GM23338 (cell line): ENCODE results near the gene CENPA. TPM values are rescaled to one million over a fixed set of nuclear protein-coding genes. Genes with fewer than 3 reads are reported as not detected.

ENCODE experiments used
- ATAC-seq: fragments of 200-7000 bp; cut with Tn5 transposase; 3 replicates; pipeline ENCODE4 v1.9.1; 2020
- DNase-seq: peaks from one replicate; pipeline ENCODE4 v3.0.0-alpha.2; 2015; ENCODE audit warnings: low spot score
- H2AFZ ChIP-seq: fragments of 200-600 bp; sonication (generic); 2 replicates; pipeline ENCODE4 v1.8.0; 2016; ENCODE audit warnings: antibody characterized with exemption, mild to moderate bottlenecking, moderate library complexity
- H3F3A ChIP-seq: fragments of 200-600 bp; sonication (generic); replicated peaks from 2 replicates; pipeline ENCODE4 v1.8.0; 2017; ENCODE audit warnings: antibody characterized with exemption, mixed run types, low read depth
- H3K27ac ChIP-seq: fragments of 200-600 bp; sonication (generic); 2 replicates; pipeline ENCODE4 v1.6.1; 2016; ENCODE audit warnings: low read depth
- H3K27me3 ChIP-seq: fragments of 200-600 bp; sonication (generic); 2 replicates; pipeline ENCODE4 v1.8.0; 2016; ENCODE audit warnings: mild to moderate bottlenecking, mixed run types, moderate library complexity; ENCODE audit not compliant: insufficient read depth
- H3K36me3 ChIP-seq: fragments of 200-600 bp; sonication (generic); 2 replicates; pipeline ENCODE4 v1.8.0; 2016; ENCODE audit warnings: mild to moderate bottlenecking; ENCODE audit not compliant: insufficient read depth
- H3K4me1 ChIP-seq: fragments of 200-600 bp; sonication (generic); 2 replicates; pipeline ENCODE4 v1.8.0; 2016; ENCODE audit warnings: mild to moderate bottlenecking, moderate library complexity; ENCODE audit not compliant: insufficient read depth
- H3K4me2 ChIP-seq: fragments of 200-600 bp; sonication (generic); 2 replicates; pipeline ENCODE4 v1.7.1; 2017; ENCODE audit warnings: mixed run types
- H3K4me3 ChIP-seq: fragments of 200-600 bp; sonication (generic); 2 replicates; pipeline ENCODE4 v1.6.1; 2016; ENCODE audit warnings: mixed run types
- H3K79me2 ChIP-seq: fragments of 200-600 bp; sonication (generic); replicated peaks from 2 replicates; pipeline ENCODE4 v1.8.0; 2017; ENCODE audit warnings: mild to moderate bottlenecking; ENCODE audit not compliant: insufficient read depth
- H3K9me2 ChIP-seq: fragments of 200-600 bp; sonication (generic); 2 replicates; pipeline ENCODE4 v1.8.0; 2017; ENCODE audit not compliant: insufficient read depth
- H4K20me1 ChIP-seq: fragments of 200-600 bp; sonication (generic); replicated peaks from 2 replicates; pipeline ENCODE4 v1.8.0; 2017; ENCODE audit warnings: mild to moderate bottlenecking; ENCODE audit not compliant: insufficient read depth
- H3K27ac Mint-ChIP-seq: 2 replicates; pipeline ENCODE4 v1.8.0; 2020; ENCODE audit warnings: inconsistent platforms, mild to moderate bottlenecking, moderate library complexity, mixed read lengths
- H3K27me3 Mint-ChIP-seq: 3 replicates; pipeline ENCODE4 v1.8.0; 2022; ENCODE audit warnings: low read depth, mild to moderate bottlenecking, moderate library complexity, mixed read lengths, inconsistent platforms; ENCODE audit not compliant: insufficient read depth, poor library complexity
- H3K36me3 Mint-ChIP-seq: 3 replicates; pipeline ENCODE4 v1.8.0; 2021; ENCODE audit warnings: low read depth, mild to moderate bottlenecking, inconsistent platforms, moderate library complexity, mixed read lengths
- H3K4me1 Mint-ChIP-seq: 3 replicates; pipeline ENCODE4 v1.8.0; 2020; ENCODE audit warnings: mild to moderate bottlenecking, inconsistent platforms, mixed read lengths
- H3K4me3 Mint-ChIP-seq: 3 replicates; pipeline ENCODE4 v1.8.0; 2021; ENCODE audit warnings: moderate library complexity, mild to moderate bottlenecking, inconsistent platforms, mixed read lengths
- H3K9me3 Mint-ChIP-seq: 3 replicates; pipeline ENCODE4 v1.8.0; 2020; ENCODE audit warnings: moderate library complexity, mild to moderate bottlenecking, inconsistent platforms, mixed read lengths
- CREB1 ChIP-seq: fragments of 250-450 bp; sonication (Bioruptor Pico); IDR thresholded peaks from 2 replicates; pipeline ENCODE4 v1.5.0; 2020; ENCODE audit warnings: low read depth, mild to moderate bottlenecking, moderate library complexity
- EZH2 ChIP-seq: fragments of 200-600 bp; sonication (generic); IDR thresholded peaks from one replicate; pipeline ENCODE4 v1.8.0; 2017; ENCODE audit warnings: antibody characterized with exemption, mild to moderate bottlenecking, low read depth; ENCODE audit not compliant: unreplicated experiment
- STAT1 ChIP-seq: IDR thresholded peaks from one replicate; pipeline ENCODE4 v1.6.1; 2016; ENCODE audit warnings: antibody characterized with exemption; ENCODE audit not compliant: unreplicated experiment
- ZNF331 ChIP-seq: fragments of 250-450 bp; sonication (Bioruptor Pico); IDR thresholded peaks from 2 replicates; pipeline ENCODE4 v1.5.0; 2020; ENCODE audit warnings: low read depth, mild to moderate bottlenecking, moderate library complexity
- polyA plus RNA-seq: library from polyadenylated mRNA; unstranded; fragments of >200 nt; fragmentation: Nextera tagmentation; extraction: Ambion mirVana; gene quantifications from 2 replicates; pipeline ENCODE4 v1.2.1, GENCODE V29; 2016
- total RNA-seq: library from RNA; depleted of rRNA; stranded (reverse); fragments of >200 nt; shearing (Covaris generic); gene quantifications from 2 replicates; pipeline ENCODE4 v1.2.3, GENCODE V29; 2014
- TF ChIP-seq, protein P1 (sequence below): IDR thresholded peaks from one replicate; pipeline ENCODE4 v1.6.1; 2018; ENCODE audit warnings: antibody characterized with exemption; ENCODE audit not compliant: unreplicated experiment
- TF ChIP-seq, protein P2 (sequence below), 2 experiments: fragments of 200-600 bp in 1 of 2; sonication (generic) in 1 of 2; conservative IDR thresholded peaks; 2 replicates each; pipeline versions ENCODE4 v1.5.1 to v1.6.1; 2016 to 2017; ENCODE audit warnings: antibody characterized with exemption in 2 of 2, low read depth in 2 of 2, mild to moderate bottlenecking in 2 of 2, moderate library complexity in 1 of 2

Gene CENPA
- total and polyA plus RNA-seq, 2 experiments from 2014 or later, result 16.8 to 24.2 TPM

DNA sequence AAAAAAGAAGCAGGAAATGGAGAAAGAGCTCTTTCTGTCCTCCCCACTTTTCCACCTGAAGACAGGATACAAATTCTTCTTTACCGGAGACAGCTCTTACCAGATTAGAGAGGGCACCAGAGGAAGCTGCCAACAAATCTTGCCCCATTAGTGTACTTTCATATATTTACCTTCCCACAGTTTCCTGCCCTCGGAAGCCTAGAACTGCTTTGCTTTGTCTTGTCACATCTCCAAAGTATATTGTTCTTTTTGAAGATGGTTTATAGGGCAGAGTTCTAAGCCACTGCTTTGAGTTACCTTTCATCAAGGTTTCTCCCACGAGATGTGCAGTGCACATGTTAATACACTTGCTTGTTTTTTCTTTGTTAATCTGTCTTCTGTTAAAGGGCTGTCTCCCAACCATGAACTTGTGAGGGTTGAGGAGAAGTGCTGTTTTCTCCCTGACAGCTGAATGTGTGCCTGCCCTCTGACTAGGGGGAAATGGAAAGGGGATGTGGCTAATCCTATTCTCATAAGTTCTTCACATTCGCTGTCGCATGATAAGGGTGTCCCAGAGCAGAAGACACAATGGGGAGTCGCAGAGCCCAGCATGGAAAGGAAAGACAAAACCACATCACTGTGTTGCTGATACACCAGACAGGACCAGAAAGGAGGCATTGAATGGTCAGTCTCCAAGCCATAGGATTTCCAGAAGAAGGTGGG lies 24.2 kb downstream of the CENPA start (continued):
- TF ChIP-seq, protein P1, sequence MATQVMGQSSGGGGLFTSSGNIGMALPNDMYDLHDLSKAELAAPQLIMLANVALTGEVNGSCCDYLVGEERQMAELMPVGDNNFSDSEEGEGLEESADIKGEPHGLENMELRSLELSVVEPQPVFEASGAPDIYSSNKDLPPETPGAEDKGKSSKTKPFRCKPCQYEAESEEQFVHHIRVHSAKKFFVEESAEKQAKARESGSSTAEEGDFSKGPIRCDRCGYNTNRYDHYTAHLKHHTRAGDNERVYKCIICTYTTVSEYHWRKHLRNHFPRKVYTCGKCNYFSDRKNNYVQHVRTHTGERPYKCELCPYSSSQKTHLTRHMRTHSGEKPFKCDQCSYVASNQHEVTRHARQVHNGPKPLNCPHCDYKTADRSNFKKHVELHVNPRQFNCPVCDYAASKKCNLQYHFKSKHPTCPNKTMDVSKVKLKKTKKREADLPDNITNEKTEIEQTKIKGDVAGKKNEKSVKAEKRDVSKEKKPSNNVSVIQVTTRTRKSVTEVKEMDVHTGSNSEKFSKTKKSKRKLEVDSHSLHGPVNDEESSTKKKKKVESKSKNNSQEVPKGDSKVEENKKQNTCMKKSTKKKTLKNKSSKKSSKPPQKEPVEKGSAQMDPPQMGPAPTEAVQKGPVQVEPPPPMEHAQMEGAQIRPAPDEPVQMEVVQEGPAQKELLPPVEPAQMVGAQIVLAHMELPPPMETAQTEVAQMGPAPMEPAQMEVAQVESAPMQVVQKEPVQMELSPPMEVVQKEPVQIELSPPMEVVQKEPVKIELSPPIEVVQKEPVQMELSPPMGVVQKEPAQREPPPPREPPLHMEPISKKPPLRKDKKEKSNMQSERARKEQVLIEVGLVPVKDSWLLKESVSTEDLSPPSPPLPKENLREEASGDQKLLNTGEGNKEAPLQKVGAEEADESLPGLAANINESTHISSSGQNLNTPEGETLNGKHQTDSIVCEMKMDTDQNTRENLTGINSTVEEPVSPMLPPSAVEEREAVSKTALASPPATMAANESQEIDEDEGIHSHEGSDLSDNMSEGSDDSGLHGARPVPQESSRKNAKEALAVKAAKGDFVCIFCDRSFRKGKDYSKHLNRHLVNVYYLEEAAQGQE, result no peak
- TF ChIP-seq EZH2, result no peak
- no peak for TF ChIP-seq ZNF331 (CRISPR knock-in tag)
- no peak for TF ChIP-seq STAT1
- TF ChIP-seq, protein P2, sequence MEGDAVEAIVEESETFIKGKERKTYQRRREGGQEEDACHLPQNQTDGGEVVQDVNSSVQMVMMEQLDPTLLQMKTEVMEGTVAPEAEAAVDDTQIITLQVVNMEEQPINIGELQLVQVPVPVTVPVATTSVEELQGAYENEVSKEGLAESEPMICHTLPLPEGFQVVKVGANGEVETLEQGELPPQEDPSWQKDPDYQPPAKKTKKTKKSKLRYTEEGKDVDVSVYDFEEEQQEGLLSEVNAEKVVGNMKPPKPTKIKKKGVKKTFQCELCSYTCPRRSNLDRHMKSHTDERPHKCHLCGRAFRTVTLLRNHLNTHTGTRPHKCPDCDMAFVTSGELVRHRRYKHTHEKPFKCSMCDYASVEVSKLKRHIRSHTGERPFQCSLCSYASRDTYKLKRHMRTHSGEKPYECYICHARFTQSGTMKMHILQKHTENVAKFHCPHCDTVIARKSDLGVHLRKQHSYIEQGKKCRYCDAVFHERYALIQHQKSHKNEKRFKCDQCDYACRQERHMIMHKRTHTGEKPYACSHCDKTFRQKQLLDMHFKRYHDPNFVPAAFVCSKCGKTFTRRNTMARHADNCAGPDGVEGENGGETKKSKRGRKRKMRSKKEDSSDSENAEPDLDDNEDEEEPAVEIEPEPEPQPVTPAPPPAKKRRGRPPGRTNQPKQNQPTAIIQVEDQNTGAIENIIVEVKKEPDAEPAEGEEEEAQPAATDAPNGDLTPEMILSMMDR (conservative IDR thresholded peaks at IDR 0.05; ENCODE audit: low read depth in 2 of 2), result no peak
- no peak for TF ChIP-seq CREB1 (CRISPR knock-in tag)

DNA sequence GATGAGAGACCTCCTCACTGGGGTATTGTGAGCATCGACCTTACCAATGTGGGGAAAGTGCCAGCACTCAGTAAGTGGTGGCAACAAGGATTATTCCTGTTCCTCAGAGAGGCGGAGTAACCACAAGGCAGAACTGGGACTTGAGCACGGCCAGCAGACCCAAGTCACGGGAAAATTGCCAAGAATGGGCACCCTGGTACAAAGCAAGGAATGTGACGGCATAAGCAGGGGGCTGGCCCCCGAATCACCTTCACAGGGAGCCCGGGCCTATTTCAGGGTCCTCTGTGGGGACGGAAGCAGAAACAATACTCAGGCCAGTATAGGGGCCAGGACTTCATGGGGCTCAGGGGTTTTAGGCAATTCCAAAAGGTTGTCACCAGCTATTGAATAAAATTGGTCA lies 25.4 kb downstream of the CENPA start:
- TF ChIP-seq, protein P1, result no peak
- TF ChIP-seq ZNF331 (CRISPR knock-in tag), result no peak
- H2AFZ ChIP-seq, result no peak overlapping the region
- ATAC-seq, result no peak
- H3K4me1 Mint-ChIP-seq, result no peaks in the 10 kb centered on the region
- DNase-seq, result no peak
- no peaks in the 10 kb centered on the region for H3K27me3 ChIP-seq
- no peaks in the 10 kb centered on the region for H3K9me2 ChIP-seq
- H3K4me3 Mint-ChIP-seq, result no peak overlapping the region
- no peak overlapping the region for H3K4me3 ChIP-seq
- H3K27ac ChIP-seq, result no peak overlapping the region
- peaks cover 12% of the 10 kb centered on the region for H3K27me3 Mint-ChIP-seq
- H3K27ac Mint-ChIP-seq, result no peak overlapping the region
- H3K4me1 ChIP-seq, result no peaks in the 10 kb centered on the region
- H3K36me3 Mint-ChIP-seq, result no peaks in the 10 kb centered on the region
- H3F3A ChIP-seq, result no peaks in the 10 kb centered on the region
- H3K79me2 ChIP-seq, result no peaks in the 10 kb centered on the region
- H3K36me3 ChIP-seq, result no peaks in the 10 kb centered on the region
- H3K9me3 Mint-ChIP-seq, result no peaks in the 10 kb centered on the region; the same call in 2 of the 3 replicates
- no peak overlapping the region for H3K4me2 ChIP-seq
- H4K20me1 ChIP-seq, result no peaks in the 10 kb centered on the region
